ENCODE measurements around the gene NUTF2. TPM values are rescaled to one million over a fixed set of nuclear protein-coding genes. Genes with fewer than 3 reads are reported as not detected.
A peak's percentile ranks its signal among the peaks of the same experiment; 100 is the strongest.

NUTF2 gene
- total RNA-seq, 1 experiment from 2014 or later = 200 TPM

GRCh38 chr16:67861877-67862276 is 15.1 kb downstream of the NUTF2 start:
- no peak overlapping the region for H3K4me3 Mint-ChIP-seq
- peaks cover 19% of the 10 kb centered on the region for H3K4me1 Mint-ChIP-seq
- DNase-seq (ENCODE audit: low spot score) (no peak), ATAC-seq (no peak)
- H3K27me3 Mint-ChIP-seq (ENCODE audit: low read depth) = no peaks in the 10 kb centered on the region
- peaks cover 38% of the 10 kb centered on the region for H3K36me3 Mint-ChIP-seq
- peak overlapping the region; percentile 57 for H3K27ac Mint-ChIP-seq
- ChIA-PET CTCF (interaction anchor here (2.3 to 2.7 kb wide), 3 partner anchors 22 to 48 kb away, joined by 9 to 15 read pairs (median 14); partner anchors contain the start of gene NRN1L), POLR2A (no interaction called here)
- H3K9me3 Mint-ChIP-seq = no peaks in the 10 kb centered on the region
- TF ChIP-seq ZNF532 (CRISPR knock-in tag; IDR thresholded peaks at IDR 0.05; ENCODE audit: borderline replicate concordance) (no peak), E2F5 (CRISPR knock-in tag; IDR thresholded peaks at IDR 0.05) (no peak), GRHL2 (CRISPR knock-in tag; IDR thresholded peaks at IDR 0.05; ENCODE audit: insufficient replicate concordance, severe bottlenecking) (no peak), NFYB (CRISPR knock-in tag; conservative IDR thresholded peaks at IDR 0.05; ENCODE audit: low read depth) (no peak), ELF4 (CRISPR knock-in tag; IDR thresholded peaks at IDR 0.05; ENCODE audit: low read depth) (no peak), CTCF (IDR thresholded peaks at IDR 0.05) (no peak), USF2 (CRISPR knock-in tag; IDR thresholded peaks at IDR 0.05) (no peak), OVOL2 (CRISPR knock-in tag; IDR thresholded peaks at IDR 0.05; ENCODE audit: borderline replicate concordance) (no peak), JUN (CRISPR knock-in tag; IDR thresholded peaks at IDR 0.05) (no peak)

- no peaks in the 10 kb centered on the region for H3K27me3 Mint-ChIP-seq (ENCODE audit: low read depth)
- CTCF ChIA-PET = interaction anchor here (0.6 to 2.7 kb wide), 8 partner anchors 19 to 190 kb away, joined by 3 to 15 read pairs (median 8); partner anchors contain the start of genes GFOD2 and NRN1L
- H3K27ac Mint-ChIP-seq = peak overlapping the region; percentile 55
- H3K36me3 Mint-ChIP-seq = peaks cover 40% of the 10 kb centered on the region
- no peak overlapping the region for H3K4me3 Mint-ChIP-seq
- peak; percentile 28 for ATAC-seq
- no peaks in the 10 kb centered on the region for H3K9me3 Mint-ChIP-seq
- H3K4me1 Mint-ChIP-seq = peaks cover 9% of the 10 kb centered on the region
- DNase-seq (ENCODE audit: low spot score) = no peak
- POLR2A ChIA-PET = no interaction called here
- TF ChIP-seq ZNF512 (CRISPR knock-in tag; IDR thresholded peaks at IDR 0.05; ENCODE audit: borderline replicate concordance) (no peak), FOXP4 (CRISPR knock-in tag; IDR thresholded peaks at IDR 0.05) (no peak), E2F1 (CRISPR knock-in tag; IDR thresholded peaks at IDR 0.05) (no peak), FOXP1 (CRISPR knock-in tag; IDR thresholded peaks at IDR 0.05; ENCODE audit: borderline replicate concordance) (no peak), ATF1 (CRISPR knock-in tag; IDR thresholded peaks at IDR 0.05) (no peak), MAX (CRISPR knock-in tag; IDR thresholded peaks at IDR 0.05) (no peak), JAZF1 (CRISPR knock-in tag; IDR thresholded peaks at IDR 0.05) (no peak), ZNF423 (CRISPR knock-in tag; IDR thresholded peaks at IDR 0.05) (no peak), NFE2L1 (CRISPR knock-in tag; IDR thresholded peaks at IDR 0.05) (no peak)
Measured at GRCh38 chr16:67862623-67863583, 16.2 kb downstream of the NUTF2 start.

Measured in WTC11 (cell line).